ENCODE results near the gene COL18A1. TPM values are rescaled to one million over a fixed set of nuclear protein-coding genes. Genes with fewer than 3 reads are reported as not detected.

COL18A1 gene
- polyA plus RNA-seq, 2 of the 4 experiments (the other 2 are of a cell fraction) = 17.3 to 88.4 TPM

GRCh38 chr21:45463871-45464270 is 58.9 kb downstream of the COL18A1 start:
- ATAC-seq (no peak), DNase-seq (ENCODE audit: low read depth in 1 of 2, low spot score in 1 of 2) (no peak), FAIRE-seq (no peak)
- no peak overlapping the region for H3K27ac ChIP-seq
- peaks cover 7% of the 10 kb centered on the region; the same call in 2 of the 3 replicates for H3K9me3 ChIP-seq
- H3K4me3 ChIP-seq = no peak overlapping the region
- no peak for TF ChIP-seq ATOH8 (CRISPR knock-in tag; IDR thresholded peaks at IDR 0.05; ENCODE audit: low read depth)
- TF ChIP-seq, protein P1, sequence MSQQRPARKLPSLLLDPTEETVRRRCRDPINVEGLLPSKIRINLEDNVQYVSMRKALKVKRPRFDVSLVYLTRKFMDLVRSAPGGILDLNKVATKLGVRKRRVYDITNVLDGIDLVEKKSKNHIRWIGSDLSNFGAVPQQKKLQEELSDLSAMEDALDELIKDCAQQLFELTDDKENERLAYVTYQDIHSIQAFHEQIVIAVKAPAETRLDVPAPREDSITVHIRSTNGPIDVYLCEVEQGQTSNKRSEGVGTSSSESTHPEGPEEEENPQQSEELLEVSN (IDR thresholded peaks at IDR 0.05; ENCODE audit: borderline replicate concordance, low read depth) = no peak
- no peak for TF ChIP-seq EP300 (IDR thresholded peaks at IDR 0.05)
- no peak for TF ChIP-seq RNF2 (IDR thresholded peaks at IDR 0.05; ENCODE audit: borderline replicate concordance, low read depth)
- no peak for TF ChIP-seq HDAC2 (IDR thresholded peaks at IDR 0.05)
- TF ChIP-seq ESRRA (IDR thresholded peaks at IDR 0.05; ENCODE audit: borderline replicate concordance, low read length) = no peak
- TF ChIP-seq, protein P2, sequence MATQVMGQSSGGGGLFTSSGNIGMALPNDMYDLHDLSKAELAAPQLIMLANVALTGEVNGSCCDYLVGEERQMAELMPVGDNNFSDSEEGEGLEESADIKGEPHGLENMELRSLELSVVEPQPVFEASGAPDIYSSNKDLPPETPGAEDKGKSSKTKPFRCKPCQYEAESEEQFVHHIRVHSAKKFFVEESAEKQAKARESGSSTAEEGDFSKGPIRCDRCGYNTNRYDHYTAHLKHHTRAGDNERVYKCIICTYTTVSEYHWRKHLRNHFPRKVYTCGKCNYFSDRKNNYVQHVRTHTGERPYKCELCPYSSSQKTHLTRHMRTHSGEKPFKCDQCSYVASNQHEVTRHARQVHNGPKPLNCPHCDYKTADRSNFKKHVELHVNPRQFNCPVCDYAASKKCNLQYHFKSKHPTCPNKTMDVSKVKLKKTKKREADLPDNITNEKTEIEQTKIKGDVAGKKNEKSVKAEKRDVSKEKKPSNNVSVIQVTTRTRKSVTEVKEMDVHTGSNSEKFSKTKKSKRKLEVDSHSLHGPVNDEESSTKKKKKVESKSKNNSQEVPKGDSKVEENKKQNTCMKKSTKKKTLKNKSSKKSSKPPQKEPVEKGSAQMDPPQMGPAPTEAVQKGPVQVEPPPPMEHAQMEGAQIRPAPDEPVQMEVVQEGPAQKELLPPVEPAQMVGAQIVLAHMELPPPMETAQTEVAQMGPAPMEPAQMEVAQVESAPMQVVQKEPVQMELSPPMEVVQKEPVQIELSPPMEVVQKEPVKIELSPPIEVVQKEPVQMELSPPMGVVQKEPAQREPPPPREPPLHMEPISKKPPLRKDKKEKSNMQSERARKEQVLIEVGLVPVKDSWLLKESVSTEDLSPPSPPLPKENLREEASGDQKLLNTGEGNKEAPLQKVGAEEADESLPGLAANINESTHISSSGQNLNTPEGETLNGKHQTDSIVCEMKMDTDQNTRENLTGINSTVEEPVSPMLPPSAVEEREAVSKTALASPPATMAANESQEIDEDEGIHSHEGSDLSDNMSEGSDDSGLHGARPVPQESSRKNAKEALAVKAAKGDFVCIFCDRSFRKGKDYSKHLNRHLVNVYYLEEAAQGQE (IDR thresholded peaks at IDR 0.05) = no peak
- WGBS (ENCODE audit: missing lambda C conversion rate) = 98% methylated on average over 5 of the region's 7 CpGs
- ChIA-PET POLR2A (no interaction called here), CTCF (interaction anchor here (1.1 to 1.9 kb wide), 3 partner anchors 14 to 326 kb away, joined by 3 to 7 read pairs (median 4); no protein-coding TSS in a partner anchor)
- H3K4me2 ChIP-seq = no peak overlapping the region
- H3K4me1 ChIP-seq = peaks cover 29% of the 10 kb centered on the region

GRCh38 chr21:45464309-45464708 is 59.3 kb downstream of the COL18A1 start:
- peaks cover 34% of the 10 kb centered on the region for H3K4me1 ChIP-seq
- ChIA-PET CTCF (interaction anchor here (1.0 to 1.3 kb wide), 3 partner anchors 14 to 326 kb away, joined by 3 to 4 read pairs (median 3); no protein-coding TSS in a partner anchor), POLR2A (no interaction called here)
- no peak for TF ChIP-seq HDAC2 (IDR thresholded peaks at IDR 0.05)
- no peak for TF ChIP-seq FOXS1 (CRISPR knock-in tag; IDR thresholded peaks at IDR 0.05)
- TF ChIP-seq RFX5 (IDR thresholded peaks at IDR 0.05) = no peak
- no peak for TF ChIP-seq HMGXB4 (CRISPR knock-in tag; IDR thresholded peaks at IDR 0.05; ENCODE audit: borderline replicate concordance)
- TF ChIP-seq NPAS2 (CRISPR knock-in tag; IDR thresholded peaks at IDR 0.05; ENCODE audit: borderline replicate concordance) = no peak
- TF ChIP-seq HOXB13 (CRISPR knock-in tag; IDR thresholded peaks at IDR 0.05; ENCODE audit: low read depth) = no peak
- no peak for TF ChIP-seq JUN (IDR thresholded peaks at IDR 0.05)
- H3K4me3 ChIP-seq = no peak overlapping the region
- WGBS (ENCODE audit: missing lambda C conversion rate) = 93% methylated on average over 3 of the region's 5 CpGs
- peaks cover 7% of the 10 kb centered on the region; the same call in 2 of the 3 replicates for H3K9me3 ChIP-seq
- H3K27ac ChIP-seq = no peak overlapping the region
- H3K4me2 ChIP-seq = no peak overlapping the region
- no peak for FAIRE-seq
- ATAC-seq = no peak
- no peak for DNase-seq (ENCODE audit: low read depth in 1 of 2, low spot score in 1 of 2)

GRCh38 chr21:45465105-45465504 is 60.1 kb downstream of the COL18A1 start:
- no peak for ATAC-seq
- H3K27ac ChIP-seq = no peak overlapping the region
- peaks cover 7% of the 10 kb centered on the region; the same call in 2 of the 3 replicates for H3K9me3 ChIP-seq
- DNase-seq (ENCODE audit: low read depth in 1 of 2, low spot score in 1 of 2) = no peak
- WGBS (ENCODE audit: missing lambda C conversion rate) = 85% methylated on average over 12 of the region's 16 CpGs
- no peak for TF ChIP-seq JUNB (IDR thresholded peaks at IDR 0.05)
- no peak for TF ChIP-seq RCOR1 (IDR thresholded peaks at IDR 0.05; ENCODE audit: low read depth, low read length)
- no peak for TF ChIP-seq ESRRA (IDR thresholded peaks at IDR 0.05; ENCODE audit: borderline replicate concordance, low read length)
- TF ChIP-seq ATOH8 (CRISPR knock-in tag; IDR thresholded peaks at IDR 0.05; ENCODE audit: low read depth) = no peak
- TF ChIP-seq, protein P3, sequence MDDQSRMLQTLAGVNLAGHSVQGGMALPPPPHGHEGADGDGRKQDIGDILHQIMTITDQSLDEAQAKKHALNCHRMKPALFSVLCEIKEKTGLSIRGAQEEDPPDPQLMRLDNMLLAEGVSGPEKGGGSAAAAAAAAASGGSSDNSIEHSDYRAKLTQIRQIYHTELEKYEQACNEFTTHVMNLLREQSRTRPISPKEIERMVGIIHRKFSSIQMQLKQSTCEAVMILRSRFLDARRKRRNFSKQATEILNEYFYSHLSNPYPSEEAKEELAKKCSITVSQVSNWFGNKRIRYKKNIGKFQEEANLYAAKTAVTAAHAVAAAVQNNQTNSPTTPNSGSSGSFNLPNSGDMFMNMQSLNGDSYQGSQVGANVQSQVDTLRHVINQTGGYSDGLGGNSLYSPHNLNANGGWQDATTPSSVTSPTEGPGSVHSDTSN (IDR thresholded peaks at IDR 0.05) = no peak
- no peak for TF ChIP-seq HEYL (CRISPR knock-in tag; IDR thresholded peaks at IDR 0.05)
- TF ChIP-seq PHF8 (IDR thresholded peaks at IDR 0.05; ENCODE audit: borderline replicate concordance, low read depth) = no peak
- TF ChIP-seq EHMT2 (IDR thresholded peaks at IDR 0.05; ENCODE audit: low read depth) = no peak
- no peak overlapping the region for H3K4me3 ChIP-seq
- peaks cover 38% of the 10 kb centered on the region for H3K4me1 ChIP-seq
- POLR2A ChIA-PET = no interaction called here
- FAIRE-seq = no peak
- no peak overlapping the region for H3K4me2 ChIP-seq
- CTCF ChIA-PET = interaction anchor here (1.0 kb wide), 1 partner anchor 173 kb away, joined by 3 read pairs; no protein-coding TSS in a partner anchor

All from A549 (cell line).